ENCODE results near the gene PARG. TPM values are rescaled to one million over a fixed set of nuclear protein-coding genes. Genes with fewer than 3 reads are reported as not detected.
A peak's percentile ranks its signal among the peaks of the same experiment; 100 is the strongest.

PARG gene
- total RNA-seq, 1 experiment from 2014 or later, result 57.1 TPM

DNA sequence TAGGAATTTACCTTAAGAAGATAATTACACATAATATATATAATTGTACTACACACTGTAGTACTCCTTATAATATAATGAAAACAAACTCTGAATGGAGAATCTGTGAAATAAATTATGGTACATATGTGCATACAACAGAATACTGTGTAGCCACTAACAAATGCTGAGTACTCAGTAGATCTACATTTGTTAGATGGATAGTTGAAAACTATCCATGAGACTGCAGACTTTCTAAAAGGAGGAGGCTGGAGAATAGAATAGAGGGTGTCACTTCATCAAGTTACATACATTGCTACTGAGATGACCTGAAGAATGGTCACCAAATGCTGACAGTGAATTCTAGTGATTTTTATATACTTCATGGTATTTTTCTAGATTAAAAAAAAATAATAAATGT is 111.0 kb downstream of the PARG start:
- DNase-seq (ENCODE audit: low spot score) (no peak), ATAC-seq (peak; percentile 15; the same call in 1 of the 2 replicates)
- H3K4me1 Mint-ChIP-seq, result peaks cover 78% of the 10 kb centered on the region
- peaks cover 12% of the 10 kb centered on the region for H3K36me3 Mint-ChIP-seq
- H3K9me3 Mint-ChIP-seq, result no peaks in the 10 kb centered on the region
- TF ChIP-seq MXD4 (CRISPR knock-in tag; IDR thresholded peaks at IDR 0.05; ENCODE audit: borderline replicate concordance) (no peak), NR2C2 (CRISPR knock-in tag; IDR thresholded peaks at IDR 0.05) (no peak), SMAD3 (CRISPR knock-in tag; IDR thresholded peaks at IDR 0.05; ENCODE audit: borderline replicate concordance) (no peak), TEAD1 (CRISPR knock-in tag; IDR thresholded peaks at IDR 0.05) (no peak), FOXJ3 (CRISPR knock-in tag; IDR thresholded peaks at IDR 0.05; ENCODE audit: borderline replicate concordance) (no peak)
- TF ChIP-seq, protein P1, sequence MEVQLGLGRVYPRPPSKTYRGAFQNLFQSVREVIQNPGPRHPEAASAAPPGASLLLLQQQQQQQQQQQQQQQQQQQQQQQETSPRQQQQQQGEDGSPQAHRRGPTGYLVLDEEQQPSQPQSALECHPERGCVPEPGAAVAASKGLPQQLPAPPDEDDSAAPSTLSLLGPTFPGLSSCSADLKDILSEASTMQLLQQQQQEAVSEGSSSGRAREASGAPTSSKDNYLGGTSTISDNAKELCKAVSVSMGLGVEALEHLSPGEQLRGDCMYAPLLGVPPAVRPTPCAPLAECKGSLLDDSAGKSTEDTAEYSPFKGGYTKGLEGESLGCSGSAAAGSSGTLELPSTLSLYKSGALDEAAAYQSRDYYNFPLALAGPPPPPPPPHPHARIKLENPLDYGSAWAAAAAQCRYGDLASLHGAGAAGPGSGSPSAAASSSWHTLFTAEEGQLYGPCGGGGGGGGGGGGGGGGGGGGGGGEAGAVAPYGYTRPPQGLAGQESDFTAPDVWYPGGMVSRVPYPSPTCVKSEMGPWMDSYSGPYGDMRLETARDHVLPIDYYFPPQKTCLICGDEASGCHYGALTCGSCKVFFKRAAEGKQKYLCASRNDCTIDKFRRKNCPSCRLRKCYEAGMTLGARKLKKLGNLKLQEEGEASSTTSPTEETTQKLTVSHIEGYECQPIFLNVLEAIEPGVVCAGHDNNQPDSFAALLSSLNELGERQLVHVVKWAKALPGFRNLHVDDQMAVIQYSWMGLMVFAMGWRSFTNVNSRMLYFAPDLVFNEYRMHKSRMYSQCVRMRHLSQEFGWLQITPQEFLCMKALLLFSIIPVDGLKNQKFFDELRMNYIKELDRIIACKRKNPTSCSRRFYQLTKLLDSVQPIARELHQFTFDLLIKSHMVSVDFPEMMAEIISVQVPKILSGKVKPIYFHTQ (CRISPR knock-in tag; IDR thresholded peaks at IDR 0.05), result no peak
- TF ChIP-seq, protein P2, sequence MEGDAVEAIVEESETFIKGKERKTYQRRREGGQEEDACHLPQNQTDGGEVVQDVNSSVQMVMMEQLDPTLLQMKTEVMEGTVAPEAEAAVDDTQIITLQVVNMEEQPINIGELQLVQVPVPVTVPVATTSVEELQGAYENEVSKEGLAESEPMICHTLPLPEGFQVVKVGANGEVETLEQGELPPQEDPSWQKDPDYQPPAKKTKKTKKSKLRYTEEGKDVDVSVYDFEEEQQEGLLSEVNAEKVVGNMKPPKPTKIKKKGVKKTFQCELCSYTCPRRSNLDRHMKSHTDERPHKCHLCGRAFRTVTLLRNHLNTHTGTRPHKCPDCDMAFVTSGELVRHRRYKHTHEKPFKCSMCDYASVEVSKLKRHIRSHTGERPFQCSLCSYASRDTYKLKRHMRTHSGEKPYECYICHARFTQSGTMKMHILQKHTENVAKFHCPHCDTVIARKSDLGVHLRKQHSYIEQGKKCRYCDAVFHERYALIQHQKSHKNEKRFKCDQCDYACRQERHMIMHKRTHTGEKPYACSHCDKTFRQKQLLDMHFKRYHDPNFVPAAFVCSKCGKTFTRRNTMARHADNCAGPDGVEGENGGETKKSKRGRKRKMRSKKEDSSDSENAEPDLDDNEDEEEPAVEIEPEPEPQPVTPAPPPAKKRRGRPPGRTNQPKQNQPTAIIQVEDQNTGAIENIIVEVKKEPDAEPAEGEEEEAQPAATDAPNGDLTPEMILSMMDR (IDR thresholded peaks at IDR 0.05), result no peak
- TF ChIP-seq, protein P3, sequence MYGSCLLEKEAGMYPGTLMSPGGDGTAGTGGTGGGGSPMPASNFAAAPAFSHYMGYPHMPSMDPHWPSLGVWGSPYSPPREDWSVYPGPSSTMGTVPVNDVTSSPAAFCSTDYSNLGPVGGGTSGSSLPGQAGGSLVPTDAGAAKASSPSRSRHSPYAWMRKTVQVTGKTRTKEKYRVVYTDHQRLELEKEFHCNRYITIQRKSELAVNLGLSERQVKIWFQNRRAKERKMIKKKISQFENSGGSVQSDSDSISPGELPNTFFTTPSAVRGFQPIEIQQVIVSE (CRISPR knock-in tag; IDR thresholded peaks at IDR 0.05; ENCODE audit: borderline replicate concordance), result no peak
- TF ChIP-seq, protein P4, sequence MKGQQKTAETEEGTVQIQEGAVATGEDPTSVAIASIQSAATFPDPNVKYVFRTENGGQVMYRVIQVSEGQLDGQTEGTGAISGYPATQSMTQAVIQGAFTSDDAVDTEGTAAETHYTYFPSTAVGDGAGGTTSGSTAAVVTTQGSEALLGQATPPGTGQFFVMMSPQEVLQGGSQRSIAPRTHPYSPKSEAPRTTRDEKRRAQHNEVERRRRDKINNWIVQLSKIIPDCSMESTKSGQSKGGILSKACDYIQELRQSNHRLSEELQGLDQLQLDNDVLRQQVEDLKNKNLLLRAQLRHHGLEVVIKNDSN (CRISPR knock-in tag; IDR thresholded peaks at IDR 0.05), result no peak
- H3K27me3 Mint-ChIP-seq (ENCODE audit: low read depth), result no peaks in the 10 kb centered on the region
- ChIA-PET POLR2A (interaction anchor here (0.6 to 1.0 kb wide), 2 partner anchors 23 to 36 kb away, joined by 3 to 4 read pairs; no protein-coding TSS in a partner anchor), CTCF (interaction anchor here (1.0 kb wide), 1 partner anchor 130 kb away, joined by 3 read pairs; no protein-coding TSS in a partner anchor)
- H3K4me3 Mint-ChIP-seq, result 0 out of 2 replicates have a peak overlapping the region, but pooled peaks have one; percentile 23
- H3K27ac Mint-ChIP-seq, result peak overlapping the region; percentile 95

- H3K36me3 Mint-ChIP-seq, result peaks cover 15% of the 10 kb centered on the region
- DNase-seq (ENCODE audit: low spot score), result no peak
- H3K4me1 Mint-ChIP-seq, result peaks cover 77% of the 10 kb centered on the region
- no peaks in the 10 kb centered on the region for H3K9me3 Mint-ChIP-seq
- peak overlapping the region; percentile 2; the same call in 1 of the 2 replicates for H3K4me3 Mint-ChIP-seq
- TF ChIP-seq PRDM15 (CRISPR knock-in tag; IDR thresholded peaks at IDR 0.05), result no peak
- TF ChIP-seq EMX1 (CRISPR knock-in tag; IDR thresholded peaks at IDR 0.05), result no peak
- TF ChIP-seq ZNF671 (CRISPR knock-in tag; IDR thresholded peaks at IDR 0.05), result no peak
- TF ChIP-seq ZNF512 (CRISPR knock-in tag; IDR thresholded peaks at IDR 0.05; ENCODE audit: borderline replicate concordance), result no peak
- TF ChIP-seq ZNF219 (CRISPR knock-in tag; IDR thresholded peaks at IDR 0.05; ENCODE audit: borderline replicate concordance), result no peak
- TF ChIP-seq ZNF423 (CRISPR knock-in tag; IDR thresholded peaks at IDR 0.05), result no peak
- no peak for TF ChIP-seq NFE2L1 (CRISPR knock-in tag; IDR thresholded peaks at IDR 0.05)
- no peak for TF ChIP-seq MAX (CRISPR knock-in tag; IDR thresholded peaks at IDR 0.05)
- TF ChIP-seq, protein P5, sequence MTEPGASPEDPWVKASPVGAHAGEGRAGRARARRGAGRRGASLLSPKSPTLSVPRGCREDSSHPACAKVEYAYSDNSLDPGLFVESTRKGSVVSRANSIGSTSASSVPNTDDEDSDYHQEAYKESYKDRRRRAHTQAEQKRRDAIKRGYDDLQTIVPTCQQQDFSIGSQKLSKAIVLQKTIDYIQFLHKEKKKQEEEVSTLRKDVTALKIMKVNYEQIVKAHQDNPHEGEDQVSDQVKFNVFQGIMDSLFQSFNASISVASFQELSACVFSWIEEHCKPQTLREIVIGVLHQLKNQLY (CRISPR knock-in tag; IDR thresholded peaks at IDR 0.05), result no peak
- no peak for TF ChIP-seq SOX15 (CRISPR knock-in tag; IDR thresholded peaks at IDR 0.05)
- no peaks in the 10 kb centered on the region for H3K27me3 Mint-ChIP-seq (ENCODE audit: low read depth)
- H3K27ac Mint-ChIP-seq, result peak overlapping the region; percentile 95
- CTCF ChIA-PET, result no interaction called here
- POLR2A ChIA-PET, result no interaction called here
- ATAC-seq, result no peak
These were observed 111.8 kb downstream of the PARG start for GRCh38 chr10:49830016-49830415.
